Vagina (tissue), 2 donors: Measurements from ENCODE around the gene ENTREP1.

Experiments
- POLR2A ChIP-seq, 2 donors: fragments of 450-650 bp; IDR thresholded peaks; one replicate each; pipeline ENCODE4 v1.6.1; 2017; ENCODE audit warnings: antibody characterized with exemption in 2 of 2, mild to moderate bottlenecking in 2 of 2, moderate library complexity in 2 of 2
- TF ChIP-seq, protein P1 (sequence below), 3 experiments: fragments of 450-650 bp in 2 of 3; fragments of 200-600 bp in 1 of 3; sonication (generic) in 1 of 3; IDR thresholded peaks; one replicate each; pipeline ENCODE4 v1.5.1; 2017 to 2019; ENCODE audit warnings: antibody characterized with exemption in 3 of 3, mild to moderate bottlenecking in 2 of 3, moderate library complexity in 2 of 3

DNA sequence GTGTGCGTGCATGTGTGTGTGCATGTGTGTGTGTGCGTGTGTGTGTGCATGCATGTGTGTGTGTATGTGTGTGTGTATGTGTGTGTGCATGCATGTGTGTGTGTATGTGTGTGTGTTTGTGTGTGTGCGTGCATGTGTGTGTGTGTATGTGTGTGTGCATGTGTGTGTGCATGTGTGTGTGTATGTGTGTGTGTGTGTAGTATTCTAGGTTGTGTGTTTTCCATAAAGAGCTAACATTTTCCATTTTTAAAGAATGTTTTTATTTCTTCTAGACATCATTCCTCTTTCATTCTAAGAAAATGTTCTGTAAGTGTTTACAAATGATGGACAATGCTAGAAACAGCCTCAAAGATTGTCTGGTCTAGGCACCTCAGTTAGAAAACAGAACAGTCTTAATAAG is 15.6 kb downstream of the ENTREP1 start:
- TF ChIP-seq, protein P1, sequence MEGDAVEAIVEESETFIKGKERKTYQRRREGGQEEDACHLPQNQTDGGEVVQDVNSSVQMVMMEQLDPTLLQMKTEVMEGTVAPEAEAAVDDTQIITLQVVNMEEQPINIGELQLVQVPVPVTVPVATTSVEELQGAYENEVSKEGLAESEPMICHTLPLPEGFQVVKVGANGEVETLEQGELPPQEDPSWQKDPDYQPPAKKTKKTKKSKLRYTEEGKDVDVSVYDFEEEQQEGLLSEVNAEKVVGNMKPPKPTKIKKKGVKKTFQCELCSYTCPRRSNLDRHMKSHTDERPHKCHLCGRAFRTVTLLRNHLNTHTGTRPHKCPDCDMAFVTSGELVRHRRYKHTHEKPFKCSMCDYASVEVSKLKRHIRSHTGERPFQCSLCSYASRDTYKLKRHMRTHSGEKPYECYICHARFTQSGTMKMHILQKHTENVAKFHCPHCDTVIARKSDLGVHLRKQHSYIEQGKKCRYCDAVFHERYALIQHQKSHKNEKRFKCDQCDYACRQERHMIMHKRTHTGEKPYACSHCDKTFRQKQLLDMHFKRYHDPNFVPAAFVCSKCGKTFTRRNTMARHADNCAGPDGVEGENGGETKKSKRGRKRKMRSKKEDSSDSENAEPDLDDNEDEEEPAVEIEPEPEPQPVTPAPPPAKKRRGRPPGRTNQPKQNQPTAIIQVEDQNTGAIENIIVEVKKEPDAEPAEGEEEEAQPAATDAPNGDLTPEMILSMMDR (IDR thresholded peaks at IDR 0.05): no peak
- no peak for TF ChIP-seq POLR2A (IDR thresholded peaks at IDR 0.05)
